Panc1 (cell line): ENCODE measurements around the gene RABL3. TPM values are rescaled to one million over a fixed set of nuclear protein-coding genes. Genes with fewer than 3 reads are reported as not detected.
"Not testable (repeated sequence)": the region's sequence is repeated elsewhere in the genome, so short reads cannot be mapped to it uniquely, and the experiment has no call there.

Experiments used
- ATAC-seq: fragments of 200-7000 bp; cut with Tn5 transposase; 2 replicates; pipeline ENCODE4 v1.9.1; 2020; ENCODE audit warnings: mild to moderate bottlenecking, moderate library complexity
- BruUV-seq: library from RNA; stranded (reverse); fragments of 400-500 nt; replicated peaks from 2 replicates; lab custom pipeline; 2021; lab: Mats Ljungman, UMichigan
- CTCF ChIA-PET: fragments of 300-600 bp; sonication (Branson Sonifier 250); formaldehyde crosslinking; loops from one replicate; lab custom pipeline; 2022; ENCODE audit warnings: antibody characterized with exemption; lab: Charles Lee
- POLR2A ChIA-PET: fragments of 300-600 bp; sonication (Branson Sonifier 250); formaldehyde crosslinking; loops from one replicate; lab custom pipeline; 2022; ENCODE audit warnings: antibody characterized with exemption; lab: Charles Lee
- DNase-seq: peaks from one replicate; pipeline ENCODE4 v3.0.0-alpha.2; 2010; ENCODE audit warnings: low read depth, low spot score
- H3K27ac ChIP-seq: 2 replicates; pipeline ENCODE4 v1.5.1; 2011; ENCODE audit warnings: mild to moderate bottlenecking, low read length, inconsistent platforms
- H3K27me3 ChIP-seq: fragments of 200-500 bp; sonication (Bioruptor generic); 2 replicates; pipeline ENCODE4 v1.6.0; 2014; ENCODE audit warnings: low read length, inconsistent platforms; ENCODE audit not compliant: control insufficient read depth, insufficient read depth
- H3K36me3 ChIP-seq: fragments of 200-500 bp; sonication (Bioruptor generic); 2 replicates; pipeline ENCODE4 v1.5.1; 2014; ENCODE audit warnings: inconsistent platforms, mild to moderate bottlenecking, low read length, moderate library complexity; ENCODE audit not compliant: control insufficient read depth, insufficient read depth
- H3K4me1 ChIP-seq: 2 replicates; pipeline ENCODE4 v1.5.1; 2011; ENCODE audit warnings: inconsistent platforms, mild to moderate bottlenecking, low read length, moderate library complexity; ENCODE audit not compliant: control insufficient read depth, insufficient read depth
- H3K4me3 ChIP-seq, 2 experiments: 2 replicates each; pipeline ENCODE4 v1.5.1; 2011 to 2012; ENCODE audit warnings: low read depth in 2 of 2, low read length in 2 of 2, mild to moderate bottlenecking in 2 of 2, inconsistent platforms in 1 of 2, moderate library complexity in 1 of 2
- H3K9me3 ChIP-seq: fragments of 200-500 bp; sonication (Bioruptor generic); 2 replicates; pipeline ENCODE4 v1.5.1; 2014; ENCODE audit warnings: low read depth, mild to moderate bottlenecking, inconsistent platforms, low read length, moderate library complexity; ENCODE audit not compliant: control insufficient read depth, insufficient read depth
- CTCF ChIP-seq: fragments of 450-650 bp; IDR thresholded peaks from 2 replicates; pipeline ENCODE4 v1.5.1; 2017; ENCODE audit warnings: mild to moderate bottlenecking
- POLR2AphosphoS5 ChIP-seq: IDR thresholded peaks from 2 replicates; pipeline ENCODE4 v1.6.1; 2012; ENCODE audit warnings: mild to moderate bottlenecking, low read depth, low read length, moderate library complexity
- REST ChIP-seq, 2 experiments: IDR thresholded peaks; 2 replicates each; pipeline ENCODE4 v1.6.1; 2011 to 2012; ENCODE audit warnings: low read depth in 2 of 2, control low read depth in 1 of 2, low read length in 1 of 2, mild to moderate bottlenecking in 1 of 2, moderate library complexity in 1 of 2; ENCODE audit not compliant: insufficient read depth in 1 of 2
- SIN3A ChIP-seq: IDR thresholded peaks from 2 replicates; pipeline ENCODE4 v1.6.1; 2012; ENCODE audit warnings: low read depth, mild to moderate bottlenecking, low read length, moderate library complexity, borderline replicate concordance; ENCODE audit not compliant: insufficient read depth
- TCF7L2 ChIP-seq: IDR thresholded peaks from 2 replicates; pipeline ENCODE4 v1.6.1; 2011; ENCODE audit warnings: mild to moderate bottlenecking, low read depth, low read length, inconsistent platforms
- in situ Hi-C: cut with HindIII; loops from 2 replicates; pipeline ENCODE4 v1.10.0; 2016; ENCODE audit warnings: low sequenced_read_pairs, low pct_unique_long_range_greater_than_20kb
- intact Hi-C: fragments of 100-400 bp; cut with micrococcal nuclease; formaldehyde crosslinking; loops from one replicate; pipeline ENCODE4 v1.10.0; 2022; ENCODE audit not compliant: unreplicated experiment
- total RNA-seq: library from RNA; stranded (reverse); gene quantifications from one replicate; pipeline ENCODE4 v1.2.1, GENCODE V29; 2021; ENCODE audit not compliant: unreplicated experiment

RABL3 gene
- total RNA-seq, 1 experiment from 2014 or later, result 15.8 TPM

GRCh38 chr3:120730576-120731542 lies 11.5 kb downstream of the RABL3 start:
- ChIA-PET CTCF (no interaction called here), POLR2A (no interaction called here)
- H3K27ac ChIP-seq, result no peak overlapping the region
- H3K4me3 ChIP-seq, result no peak overlapping the region
- in situ Hi-C loops, result no loop called here
- H3K27me3 ChIP-seq, result no peaks in the 10 kb centered on the region
- ATAC-seq (no peak), DNase-seq (no peak)
- BruUV-seq, result no TSS peak
- H3K4me1 ChIP-seq, result no peaks in the 10 kb centered on the region
- no peak for TF ChIP-seq TCF7L2
- no peak for TF ChIP-seq SIN3A
- TF ChIP-seq CTCF, result no peak
- no peak for TF ChIP-seq POLR2AphosphoS5
- no peak for TF ChIP-seq REST (IDR thresholded peaks at IDR 0.05; ENCODE audit: insufficient read depth in 1 of 2, low read depth in 2 of 2, low read length in 1 of 2)
- no peaks in the 10 kb centered on the region for H3K36me3 ChIP-seq
- H3K9me3 ChIP-seq, result no peaks in the 10 kb centered on the region
- intact Hi-C loops, result no loop called here

GRCh38 chr3:120726791-120727190 lies 15.5 kb downstream of the RABL3 start:
- Histone ChIP-seq H3K9me3 (no peaks in the 10 kb centered on the region), H3K36me3 (no peaks in the 10 kb centered on the region), H3K4me3 (no peak overlapping the region), H3K27me3 (no peaks in the 10 kb centered on the region), H3K27ac (no peak overlapping the region), H3K4me1 (no peaks in the 10 kb centered on the region)
- no TSS peak for BruUV-seq
- in situ Hi-C loops (no loop called here), intact Hi-C loops (no loop called here)
- DNase-seq (no peak), ATAC-seq (no peak)
- TF ChIP-seq POLR2AphosphoS5 (no peak), SIN3A (no peak), TCF7L2 (no peak), CTCF (no peak), REST (IDR thresholded peaks at IDR 0.05; ENCODE audit: insufficient read depth in 1 of 2, low read depth in 2 of 2, low read length in 1 of 2) (no peak)
- POLR2A ChIA-PET, result no interaction called here
- CTCF ChIA-PET, result no interaction called here

- in situ Hi-C loops, DNase-seq, H3K9me3 ChIP-seq, ATAC-seq, H3K36me3 ChIP-seq, POLR2A ChIA-PET, H3K27me3 ChIP-seq, H3K4me1 ChIP-seq, intact Hi-C loops, CTCF ChIA-PET, BruUV-seq: not testable (repeated sequence)
- Histone ChIP-seq H3K27ac (0 out of 2 replicates have a peak overlapping the region, but pooled peaks have one; percentile 23), H3K4me3 (peak overlapping the region; percentile 21 to 44)
These were observed 23.0 kb downstream of the RABL3 start for GRCh38 chr3:120719167-120719834.
